Measurements from ENCODE around the gene OAS1. TPM values are rescaled to one million over a fixed set of nuclear protein-coding genes. Genes with fewer than 3 reads are reported as not detected.
"Not testable (repeated sequence)": the region's sequence is repeated elsewhere in the genome, so short reads cannot be mapped to it uniquely, and the experiment has no call there.

OAS1 gene
- total RNA-seq, 2 experiments from 2014 or later, result 2.6 to 3.4 TPM

DNA sequence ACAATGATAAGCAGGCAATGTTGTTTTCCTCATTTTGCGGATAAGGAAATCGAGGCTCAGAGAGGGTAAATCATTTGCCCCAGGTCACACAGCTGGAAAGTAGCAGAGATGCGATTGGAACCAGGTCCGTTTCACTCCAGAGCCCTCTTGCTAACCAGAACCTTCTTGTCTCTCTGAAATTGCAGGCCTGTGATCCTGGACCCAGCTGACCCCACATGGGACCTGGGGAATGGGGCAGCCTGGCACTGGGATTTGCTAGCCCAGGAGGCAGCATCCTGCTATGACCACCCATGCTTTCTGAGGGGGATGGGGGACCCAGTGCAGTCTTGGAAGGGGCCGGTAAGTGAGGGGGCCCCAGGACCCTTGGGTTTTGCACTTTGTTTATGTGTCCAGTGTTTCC lies 41.0 kb downstream of the OAS1 start:
- Mint-ChIP-seq H3K36me3 (ENCODE audit: low read depth) (peaks cover 86% of the 10 kb centered on the region), H3K9me3 (peaks cover 2% of the 10 kb centered on the region), H3K27ac (no peak overlapping the region), H3K27me3 (no peaks in the 10 kb centered on the region), H3K4me1 (ENCODE audit: low read depth) (no peaks in the 10 kb centered on the region), H3K4me3 (no peak overlapping the region)
- POLR2A ChIA-PET, result no interaction called here
- DNase-seq (no peak), ATAC-seq (ENCODE audit: poor library complexity) (no peak)
- CTCF ChIA-PET, result no interaction called here
- no peaks in the 10 kb centered on the region for H3K27me3 ChIP-seq (ENCODE audit: control insufficient read depth in 1 of 2, insufficient read depth in 2 of 2, low read length in 2 of 2)
- H3K27ac ChIP-seq (ENCODE audit: low read depth in 1 of 2, low read length in 2 of 2), result no peak overlapping the region
- H3K36me3 ChIP-seq (ENCODE audit: insufficient read depth, low read length), result peaks cover 79% of the 10 kb centered on the region
- intact Hi-C loops (cut with DNase I, micrococcal nuclease), result loop anchor here in 1 of 2 experiments (2.0 kb wide), 1 partner anchor 45 kb away; no protein-coding TSS in a partner anchor
- TF ChIP-seq, protein P1, sequence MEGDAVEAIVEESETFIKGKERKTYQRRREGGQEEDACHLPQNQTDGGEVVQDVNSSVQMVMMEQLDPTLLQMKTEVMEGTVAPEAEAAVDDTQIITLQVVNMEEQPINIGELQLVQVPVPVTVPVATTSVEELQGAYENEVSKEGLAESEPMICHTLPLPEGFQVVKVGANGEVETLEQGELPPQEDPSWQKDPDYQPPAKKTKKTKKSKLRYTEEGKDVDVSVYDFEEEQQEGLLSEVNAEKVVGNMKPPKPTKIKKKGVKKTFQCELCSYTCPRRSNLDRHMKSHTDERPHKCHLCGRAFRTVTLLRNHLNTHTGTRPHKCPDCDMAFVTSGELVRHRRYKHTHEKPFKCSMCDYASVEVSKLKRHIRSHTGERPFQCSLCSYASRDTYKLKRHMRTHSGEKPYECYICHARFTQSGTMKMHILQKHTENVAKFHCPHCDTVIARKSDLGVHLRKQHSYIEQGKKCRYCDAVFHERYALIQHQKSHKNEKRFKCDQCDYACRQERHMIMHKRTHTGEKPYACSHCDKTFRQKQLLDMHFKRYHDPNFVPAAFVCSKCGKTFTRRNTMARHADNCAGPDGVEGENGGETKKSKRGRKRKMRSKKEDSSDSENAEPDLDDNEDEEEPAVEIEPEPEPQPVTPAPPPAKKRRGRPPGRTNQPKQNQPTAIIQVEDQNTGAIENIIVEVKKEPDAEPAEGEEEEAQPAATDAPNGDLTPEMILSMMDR (IDR thresholded peaks at IDR 0.05), result no peak
- H3K9me3 ChIP-seq (ENCODE audit: control insufficient read depth in 1 of 2, insufficient read depth in 1 of 2, low read length in 2 of 2), result peaks cover 0 to 10% of the 10 kb centered on the region in 2 experiments
- no peak overlapping the region for H3K4me3 ChIP-seq (ENCODE audit: low read length)
- H3K4me1 ChIP-seq (ENCODE audit: insufficient read depth, low read length), result no peaks in the 10 kb centered on the region

DNA sequence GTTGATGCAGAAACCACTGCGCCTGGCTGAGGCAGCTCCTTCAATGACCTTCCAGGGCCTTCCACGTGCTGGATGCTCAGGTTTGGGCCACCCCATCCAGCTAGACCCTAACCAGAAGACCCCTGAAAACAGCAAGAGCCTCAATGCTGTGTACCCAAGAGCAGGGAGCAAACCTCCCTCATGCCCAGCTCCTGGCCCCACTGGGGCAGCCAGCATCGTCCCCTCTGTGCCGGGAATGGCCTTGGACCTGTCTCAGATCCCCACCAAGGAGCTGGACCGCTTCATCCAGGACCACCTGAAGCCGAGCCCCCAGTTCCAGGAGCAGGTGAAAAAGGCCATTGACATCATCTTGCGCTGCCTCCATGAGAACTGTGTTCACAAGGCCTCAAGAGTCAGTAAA lies 42.0 kb downstream of the OAS1 start:
- H3K4me3 ChIP-seq (ENCODE audit: low read length), result no peak overlapping the region
- H3K36me3 Mint-ChIP-seq (ENCODE audit: low read depth), result peaks cover 94% of the 10 kb centered on the region
- ChIA-PET POLR2A (interaction anchor here (1.5 to 1.7 kb wide), 2 partner anchors 9 to 29 kb away, joined by 4 to 6 read pairs; partner anchors contain the start of gene OAS2), CTCF (no interaction called here)
- H3K4me1 ChIP-seq (ENCODE audit: insufficient read depth, low read length), result no peaks in the 10 kb centered on the region
- TF ChIP-seq, protein P1 (IDR thresholded peaks at IDR 0.05), result no peak
- intact Hi-C loops (cut with DNase I, micrococcal nuclease), result loop anchor here in 1 of 2 experiments (2.0 kb wide), 1 partner anchor 44 kb away; no protein-coding TSS in a partner anchor
- DNase-seq (no peak), ATAC-seq (ENCODE audit: poor library complexity) (no peak)
- H3K9me3 Mint-ChIP-seq, result peaks cover 2% of the 10 kb centered on the region
- no peak overlapping the region for H3K4me3 Mint-ChIP-seq
- peaks cover 71% of the 10 kb centered on the region for H3K36me3 ChIP-seq (ENCODE audit: insufficient read depth, low read length)
- no peaks in the 10 kb centered on the region for H3K4me1 Mint-ChIP-seq (ENCODE audit: low read depth)
- no peak overlapping the region for H3K27ac Mint-ChIP-seq
- H3K27me3 Mint-ChIP-seq, result no peaks in the 10 kb centered on the region
- peaks cover 0 to 10% of the 10 kb centered on the region in 2 experiments for H3K9me3 ChIP-seq (ENCODE audit: control insufficient read depth in 1 of 2, insufficient read depth in 1 of 2, low read length in 2 of 2)
- no peak overlapping the region for H3K27ac ChIP-seq (ENCODE audit: low read depth in 1 of 2, low read length in 2 of 2)
- H3K27me3 ChIP-seq (ENCODE audit: control insufficient read depth in 1 of 2, insufficient read depth in 2 of 2, low read length in 2 of 2), result no peaks in the 10 kb centered on the region

DNA sequence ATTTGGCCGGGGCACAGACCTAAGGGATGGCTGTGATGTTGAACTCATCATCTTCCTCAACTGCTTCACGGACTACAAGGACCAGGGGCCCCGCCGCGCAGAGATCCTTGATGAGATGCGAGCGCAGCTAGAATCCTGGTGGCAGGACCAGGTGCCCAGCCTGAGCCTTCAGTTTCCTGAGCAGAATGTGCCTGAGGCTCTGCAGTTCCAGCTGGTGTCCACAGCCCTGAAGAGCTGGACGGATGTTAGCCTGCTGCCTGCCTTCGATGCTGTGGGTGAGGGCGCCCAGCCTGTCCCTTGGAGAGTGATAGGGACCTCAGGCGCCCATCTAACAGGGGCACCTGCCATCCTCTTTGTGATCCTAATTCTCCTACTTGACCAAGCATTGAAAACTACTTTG lies 43.9 kb downstream of the OAS1 start:
- DNase-seq, result no peak
- peaks cover 0 to 10% of the 10 kb centered on the region in 2 experiments for H3K9me3 ChIP-seq (ENCODE audit: control insufficient read depth in 1 of 2, insufficient read depth in 1 of 2, low read length in 2 of 2)
- H3K36me3 ChIP-seq (ENCODE audit: insufficient read depth, low read length), result peaks cover 55% of the 10 kb centered on the region
- H3K27ac ChIP-seq (ENCODE audit: low read depth in 1 of 2, low read length in 2 of 2), result no peak overlapping the region
- TF ChIP-seq, protein P1 (IDR thresholded peaks at IDR 0.05), result no peak
- no peak overlapping the region for H3K4me3 ChIP-seq (ENCODE audit: low read length)
- intact Hi-C loops (cut with DNase I, micrococcal nuclease), result no loop called here
- peaks cover 12% of the 10 kb centered on the region for H3K4me1 Mint-ChIP-seq (ENCODE audit: low read depth)
- CTCF ChIA-PET, result no interaction called here
- H3K27me3 Mint-ChIP-seq, result no peaks in the 10 kb centered on the region
- H3K27me3 ChIP-seq (ENCODE audit: control insufficient read depth in 1 of 2, insufficient read depth in 2 of 2, low read length in 2 of 2), result no peaks in the 10 kb centered on the region
- H3K9me3 Mint-ChIP-seq, result peaks cover 2% of the 10 kb centered on the region
- peaks cover 96% of the 10 kb centered on the region for H3K36me3 Mint-ChIP-seq (ENCODE audit: low read depth)
- no peaks in the 10 kb centered on the region for H3K4me1 ChIP-seq (ENCODE audit: insufficient read depth, low read length)
- H3K4me3 Mint-ChIP-seq, result no peak overlapping the region
- no peak for ATAC-seq (ENCODE audit: poor library complexity)
- POLR2A ChIA-PET, result interaction anchor here (0.9 to 1.6 kb wide), 3 partner anchors 10 to 43 kb away, joined by 3 to 6 read pairs (median 3); partner anchors contain the start of gene OAS2
- no peak overlapping the region for H3K27ac Mint-ChIP-seq

- POLR2A ChIA-PET; H3K9me3 Mint-ChIP-seq; intact Hi-C loops (cut with DNase I, micrococcal nuclease); H3K4me1 ChIP-seq (ENCODE audit: insufficient read depth, low read length); CTCF ChIA-PET; H3K27ac Mint-ChIP-seq; H3K27ac ChIP-seq (ENCODE audit: low read depth in 1 of 2, low read length in 2 of 2); ATAC-seq (ENCODE audit: poor library complexity); H3K4me3 Mint-ChIP-seq; H3K9me3 ChIP-seq (ENCODE audit: control insufficient read depth in 1 of 2, insufficient read depth in 1 of 2, low read length in 2 of 2); DNase-seq; H3K4me3 ChIP-seq (ENCODE audit: low read length); H3K27me3 Mint-ChIP-seq; H3K27me3 ChIP-seq (ENCODE audit: control insufficient read depth in 1 of 2, insufficient read depth in 2 of 2, low read length in 2 of 2): not testable (repeated sequence)
- Mint-ChIP-seq H3K4me1 (ENCODE audit: low read depth) (peaks cover 34% of the 10 kb centered on the region), H3K36me3 (ENCODE audit: low read depth) (peaks cover 96% of the 10 kb centered on the region)
- H3K36me3 ChIP-seq (ENCODE audit: insufficient read depth, low read length), result peaks cover 16% of the 10 kb centered on the region
Measured at GRCh38 chr12:112957125-112957524, 50.4 kb downstream of the OAS1 start.

Measured in CD4-positive, alpha-beta T cell (primary cell).